ENCODE data around the gene ADAM10.
"Not testable (repeated sequence)": the region's sequence is repeated elsewhere in the genome, so short reads cannot be mapped to it uniquely, and the experiment has no call there.

Gene ADAM10

GRCh38 chr15:58626378-58626777, 123.1 kb downstream of the ADAM10 start:
- Histone ChIP-seq H3K4me1 (ENCODE audit: insufficient read depth, low read length, poor library complexity, severe bottlenecking) (peaks cover 33% of the 10 kb centered on the region), H4K20me1 (ENCODE audit: insufficient read depth, low read length, poor library complexity, severe bottlenecking) (no peaks in the 10 kb centered on the region), H2AFZ (ENCODE audit: low read length) (no peak overlapping the region), H3K4me2 (ENCODE audit: low read depth, low read length, poor library complexity, severe bottlenecking) (no peak overlapping the region), H3K36me3 (ENCODE audit: insufficient read depth, low read length) (peaks cover 54% of the 10 kb centered on the region), H3K4me3 (ENCODE audit: low read length, poor library complexity, severe bottlenecking) (no peak overlapping the region), H3K79me2 (ENCODE audit: insufficient read depth, low read length) (no peaks in the 10 kb centered on the region), H3K9ac (ENCODE audit: low read depth, low read length, poor library complexity, severe bottlenecking) (no peak overlapping the region), H3F3A (ENCODE audit: low read depth) (0 out of 2 replicates have a peak, but pooled peaks cover 5% of the 10 kb centered on the region), H3K9me2 (replicated peaks; ENCODE audit: low read depth, low read length) (no peaks in the 10 kb centered on the region), H3K9me3 (ENCODE audit: insufficient read depth, low read depth, low read length) (no peaks in the 10 kb centered on the region), H3K27me3 (ENCODE audit: insufficient read depth, low read length, poor library complexity, severe bottlenecking) (no peaks in the 10 kb centered on the region)
- TF ChIP-seq CTCF (conservative IDR thresholded peaks at IDR 0.05; ENCODE audit: low read length) (no peak), EZH2phosphoT487 (IDR thresholded peaks at IDR 0.05; ENCODE audit: borderline replicate concordance) (no peak)

DNA sequence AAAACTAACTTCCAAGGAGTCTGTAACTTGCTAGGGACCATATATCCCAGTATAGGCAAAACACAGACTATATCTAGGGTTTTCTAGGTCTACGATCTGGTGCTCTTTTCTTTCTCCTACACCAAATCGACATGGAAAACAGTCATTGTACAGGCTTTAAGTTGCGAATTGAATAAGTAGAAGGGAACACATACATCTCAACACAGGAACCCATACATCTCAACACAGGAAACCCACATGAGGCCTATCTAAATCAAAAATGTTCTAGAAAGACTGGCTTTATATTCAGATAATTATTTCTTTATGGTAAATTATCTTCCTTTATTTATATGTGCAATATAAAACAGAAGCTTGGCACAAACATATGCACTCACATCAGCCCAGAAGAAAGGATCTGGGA, 126.6 kb downstream of the ADAM10 start:
- H3K9me2 ChIP-seq (replicated peaks; ENCODE audit: low read depth, low read length), result no peaks in the 10 kb centered on the region
- no peak overlapping the region for H3K4me2 ChIP-seq (ENCODE audit: low read depth, low read length, poor library complexity, severe bottlenecking)
- TF ChIP-seq CTCF (conservative IDR thresholded peaks at IDR 0.05; ENCODE audit: low read length) (no peak), EZH2phosphoT487 (IDR thresholded peaks at IDR 0.05; ENCODE audit: borderline replicate concordance) (no peak)
- no peak overlapping the region for H2AFZ ChIP-seq (ENCODE audit: low read length)
- H3K4me1 ChIP-seq (ENCODE audit: insufficient read depth, low read length, poor library complexity, severe bottlenecking), result peaks cover 17% of the 10 kb centered on the region
- peaks cover 66% of the 10 kb centered on the region for H3K36me3 ChIP-seq (ENCODE audit: insufficient read depth, low read length)
- H3K27me3 ChIP-seq (ENCODE audit: insufficient read depth, low read length, poor library complexity, severe bottlenecking), result no peaks in the 10 kb centered on the region
- H3K4me3 ChIP-seq (ENCODE audit: low read length, poor library complexity, severe bottlenecking), result no peak overlapping the region
- 0 out of 2 replicates have a peak, but pooled peaks cover 5% of the 10 kb centered on the region for H3F3A ChIP-seq (ENCODE audit: low read depth)
- no peaks in the 10 kb centered on the region for H3K79me2 ChIP-seq (ENCODE audit: insufficient read depth, low read length)
- H3K9me3 ChIP-seq (ENCODE audit: insufficient read depth, low read depth, low read length), result no peaks in the 10 kb centered on the region
- H3K9ac ChIP-seq (ENCODE audit: low read depth, low read length, poor library complexity, severe bottlenecking), result no peak overlapping the region
- no peaks in the 10 kb centered on the region for H4K20me1 ChIP-seq (ENCODE audit: insufficient read depth, low read length, poor library complexity, severe bottlenecking)

- H4K20me1 ChIP-seq (ENCODE audit: insufficient read depth, low read length, poor library complexity, severe bottlenecking); H3K79me2 ChIP-seq (ENCODE audit: insufficient read depth, low read length); H3K4me2 ChIP-seq (ENCODE audit: low read depth, low read length, poor library complexity, severe bottlenecking); H3K9ac ChIP-seq (ENCODE audit: low read depth, low read length, poor library complexity, severe bottlenecking); H3K9me2 ChIP-seq (replicated peaks; ENCODE audit: low read depth, low read length); H2AFZ ChIP-seq (ENCODE audit: low read length); H3F3A ChIP-seq (ENCODE audit: low read depth); H3K4me3 ChIP-seq (ENCODE audit: low read length, poor library complexity, severe bottlenecking); H3K27me3 ChIP-seq (ENCODE audit: insufficient read depth, low read length, poor library complexity, severe bottlenecking); H3K4me1 ChIP-seq (ENCODE audit: insufficient read depth, low read length, poor library complexity, severe bottlenecking); H3K9me3 ChIP-seq (ENCODE audit: insufficient read depth, low read depth, low read length): not testable (repeated sequence)
- H3K36me3 ChIP-seq (ENCODE audit: insufficient read depth, low read length), result peaks cover 53% of the 10 kb centered on the region
Observed at GRCh38 chr15:58620268-58620667, 129.2 kb downstream of the ADAM10 start.

DNA sequence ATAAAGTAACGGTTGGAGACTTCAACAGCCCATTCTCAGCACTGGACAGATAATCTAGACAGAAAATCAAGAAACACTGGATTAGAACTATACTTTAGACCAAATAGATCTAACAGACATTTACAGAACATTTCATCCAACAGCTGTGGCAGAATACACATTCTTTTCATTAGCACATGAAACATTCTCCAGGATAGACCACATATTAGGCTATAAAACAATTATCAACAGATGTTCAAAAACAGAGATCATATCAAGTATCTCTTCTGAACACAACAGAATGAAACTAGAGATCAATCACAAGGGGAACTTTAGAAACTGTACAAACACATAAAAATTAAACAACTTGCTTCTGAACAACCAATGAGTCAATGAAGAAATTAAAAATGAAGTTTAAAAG, 133.3 kb downstream of the ADAM10 start:
- H3K36me3 ChIP-seq (ENCODE audit: insufficient read depth, low read length), result peaks cover 65% of the 10 kb centered on the region
- no peaks in the 10 kb centered on the region for H3K9me2 ChIP-seq (replicated peaks; ENCODE audit: low read depth, low read length)
- H3K79me2 ChIP-seq (ENCODE audit: insufficient read depth, low read length), result peaks cover 44% of the 10 kb centered on the region
- H3K4me2 ChIP-seq (ENCODE audit: low read depth, low read length, poor library complexity, severe bottlenecking), result no peak overlapping the region
- H3K9me3 ChIP-seq (ENCODE audit: insufficient read depth, low read depth, low read length), result peaks cover 7% of the 10 kb centered on the region
- H3K9ac ChIP-seq (ENCODE audit: low read depth, low read length, poor library complexity, severe bottlenecking), result no peak overlapping the region
- no peak overlapping the region for H2AFZ ChIP-seq (ENCODE audit: low read length)
- no peaks in the 10 kb centered on the region for H3F3A ChIP-seq (ENCODE audit: low read depth)
- H3K4me1 ChIP-seq (ENCODE audit: insufficient read depth, low read length, poor library complexity, severe bottlenecking), result peaks cover 8% of the 10 kb centered on the region
- H4K20me1 ChIP-seq (ENCODE audit: insufficient read depth, low read length, poor library complexity, severe bottlenecking), result no peaks in the 10 kb centered on the region
- TF ChIP-seq CTCF (conservative IDR thresholded peaks at IDR 0.05; ENCODE audit: low read length) (no peak), EZH2phosphoT487 (IDR thresholded peaks at IDR 0.05; ENCODE audit: borderline replicate concordance) (no peak)
- no peaks in the 10 kb centered on the region for H3K27me3 ChIP-seq (ENCODE audit: insufficient read depth, low read length, poor library complexity, severe bottlenecking)
- H3K4me3 ChIP-seq (ENCODE audit: low read length, poor library complexity, severe bottlenecking), result no peak overlapping the region

Measured in Loucy (cell line).